ENCODE data around the gene ZFYVE9. TPM values are rescaled to one million over a fixed set of nuclear protein-coding genes. Genes with fewer than 3 reads are reported as not detected.

Gene ZFYVE9
- polyA plus RNA-seq, 1 experiment = 9.8 TPM

- no peak overlapping the region for H3K4me3 ChIP-seq (ENCODE audit: low read depth, low read length)
- CTCF ChIA-PET = no interaction called here
- DNase-seq (ENCODE audit: low read depth) = no peak
- TF ChIP-seq CTCF (IDR thresholded peaks at IDR 0.05; ENCODE audit: insufficient read depth, low read depth, low read length) = no peak
- POLR2A ChIA-PET = interaction anchor here (0.6 kb wide), 1 partner anchor 447 kb away, joined by 3 read pairs; no protein-coding TSS in a partner anchor
- no peaks in the 10 kb centered on the region for H3K27me3 ChIP-seq (ENCODE audit: control insufficient read depth, insufficient read depth, low read length)
- H3K36me3 ChIP-seq (ENCODE audit: control insufficient read depth, insufficient read depth, low read length) = no peaks in the 10 kb centered on the region
These were observed 202.1 kb downstream of the ZFYVE9 start for GRCh38 chr1:52343979-52344378.

- ChIA-PET POLR2A (no interaction called here), CTCF (interaction anchor here (0.9 kb wide), 1 partner anchor 217 kb away, joined by 3 read pairs; no protein-coding TSS in a partner anchor)
- DNase-seq (ENCODE audit: low read depth) = no peak
- no peak overlapping the region for H3K4me3 ChIP-seq (ENCODE audit: low read depth, low read length)
- H3K27me3 ChIP-seq (ENCODE audit: control insufficient read depth, insufficient read depth, low read length) = no peaks in the 10 kb centered on the region
- TF ChIP-seq CTCF (IDR thresholded peaks at IDR 0.05; ENCODE audit: insufficient read depth, low read depth, low read length) = no peak
- H3K36me3 ChIP-seq (ENCODE audit: control insufficient read depth, insufficient read depth, low read length) = no peaks in the 10 kb centered on the region
These were observed 203.4 kb downstream of the ZFYVE9 start for GRCh38 chr1:52345252-52345651.

GRCh38 chr1:52346653-52347052 is 204.8 kb downstream of the ZFYVE9 start:
- Histone ChIP-seq H3K36me3 (ENCODE audit: control insufficient read depth, insufficient read depth, low read length) (no peaks in the 10 kb centered on the region), H3K4me3 (ENCODE audit: low read depth, low read length) (no peak overlapping the region), H3K27me3 (ENCODE audit: control insufficient read depth, insufficient read depth, low read length) (no peaks in the 10 kb centered on the region)
- CTCF ChIA-PET = interaction anchor here (0.5 kb wide), 1 partner anchor 214 kb away, joined by 4 read pairs; no protein-coding TSS in a partner anchor
- no peak for DNase-seq (ENCODE audit: low read depth)
- POLR2A ChIA-PET = interaction anchor here (0.6 kb wide), 1 partner anchor 227 kb away, joined by 4 read pairs; no protein-coding TSS in a partner anchor
- no peak for TF ChIP-seq CTCF (IDR thresholded peaks at IDR 0.05; ENCODE audit: insufficient read depth, low read depth, low read length)

GRCh38 chr1:52348704-52349300 is 206.9 kb downstream of the ZFYVE9 start:
- CTCF ChIA-PET = interaction anchor here (0.9 to 1.6 kb wide), 7 partner anchors 9 to 328 kb away, joined by 3 to 17 read pairs (median 3); partner anchors contain the start of gene CC2D1B
- Histone ChIP-seq H3K4me3 (ENCODE audit: low read depth, low read length) (no peak overlapping the region), H3K36me3 (ENCODE audit: control insufficient read depth, insufficient read depth, low read length) (peaks cover 10% of the 10 kb centered on the region), H3K27me3 (ENCODE audit: control insufficient read depth, insufficient read depth, low read length) (no peaks in the 10 kb centered on the region)
- POLR2A ChIA-PET = no interaction called here
- peak; percentile 61 for TF ChIP-seq CTCF (IDR thresholded peaks at IDR 0.05; ENCODE audit: insufficient read depth, low read depth, low read length)
- DNase-seq (ENCODE audit: low read depth) = no peak

- DNase-seq (ENCODE audit: low read depth) = no peak
- Histone ChIP-seq H3K4me3 (ENCODE audit: low read depth, low read length) (no peak overlapping the region), H3K36me3 (ENCODE audit: control insufficient read depth, insufficient read depth, low read length) (peaks cover 43% of the 10 kb centered on the region), H3K27me3 (ENCODE audit: control insufficient read depth, insufficient read depth, low read length) (no peaks in the 10 kb centered on the region)
- ChIA-PET CTCF (no interaction called here), POLR2A (interaction anchor here (0.7 kb wide), 1 partner anchor 241 kb away, joined by 3 read pairs; no protein-coding TSS in a partner anchor)
- no peak for TF ChIP-seq CTCF (IDR thresholded peaks at IDR 0.05; ENCODE audit: insufficient read depth, low read depth, low read length)
These were observed 210.8 kb downstream of the ZFYVE9 start for GRCh38 chr1:52352690-52353089.

All from BJ (cell line).